IPS DF 6.9 (cell line): ENCODE results near the gene CLEC2L.
"Not testable (repeated sequence)": the region's sequence is repeated elsewhere in the genome, so short reads cannot be mapped to it uniquely, and the experiment has no call there.

Experiments
- DNase-seq: peaks from one replicate; pipeline ENCODE4 v3.0.0-alpha.2; 2013; ENCODE audit warnings: low read depth, low spot score
- H3K27ac ChIP-seq: one replicate; pipeline ENCODE4 v1.5.1; 2013; ENCODE audit warnings: low read length, control low read depth
- H3K27me3 ChIP-seq: 2 replicates; pipeline ENCODE4 v1.6.1; 2013; ENCODE audit warnings: mild to moderate bottlenecking, low read length; ENCODE audit not compliant: control insufficient read depth, insufficient read depth
- H3K36me3 ChIP-seq: 2 replicates; pipeline ENCODE4 v1.6.1; 2013; ENCODE audit warnings: low read length; ENCODE audit not compliant: control insufficient read depth, insufficient read depth
- H3K4me1 ChIP-seq: 2 replicates; pipeline ENCODE4 v1.6.1; 2013; ENCODE audit warnings: low read length; ENCODE audit not compliant: control insufficient read depth, insufficient read depth
- H3K4me3 ChIP-seq: 2 replicates; pipeline ENCODE4 v1.5.1; 2013; ENCODE audit warnings: mild to moderate bottlenecking, low read length
- H3K9me3 ChIP-seq: 2 replicates; pipeline ENCODE4 v1.6.1; 2013; ENCODE audit warnings: low read length, inconsistent platforms; ENCODE audit not compliant: control insufficient read depth, insufficient read depth
- WGBS: extraction: QIAGEN DNeasy Blood & Tissue Kit; methylation state at CpG from one replicate; pipeline ENCODE4 v1.1.7; 2013; ENCODE audit warnings: mixed read lengths, missing lambda C conversion rate; ENCODE audit not compliant: insufficient read length, insufficient coverage; 5-methylcytosine and 5-hydroxymethylcytosine counted together

Gene CLEC2L

DNA sequence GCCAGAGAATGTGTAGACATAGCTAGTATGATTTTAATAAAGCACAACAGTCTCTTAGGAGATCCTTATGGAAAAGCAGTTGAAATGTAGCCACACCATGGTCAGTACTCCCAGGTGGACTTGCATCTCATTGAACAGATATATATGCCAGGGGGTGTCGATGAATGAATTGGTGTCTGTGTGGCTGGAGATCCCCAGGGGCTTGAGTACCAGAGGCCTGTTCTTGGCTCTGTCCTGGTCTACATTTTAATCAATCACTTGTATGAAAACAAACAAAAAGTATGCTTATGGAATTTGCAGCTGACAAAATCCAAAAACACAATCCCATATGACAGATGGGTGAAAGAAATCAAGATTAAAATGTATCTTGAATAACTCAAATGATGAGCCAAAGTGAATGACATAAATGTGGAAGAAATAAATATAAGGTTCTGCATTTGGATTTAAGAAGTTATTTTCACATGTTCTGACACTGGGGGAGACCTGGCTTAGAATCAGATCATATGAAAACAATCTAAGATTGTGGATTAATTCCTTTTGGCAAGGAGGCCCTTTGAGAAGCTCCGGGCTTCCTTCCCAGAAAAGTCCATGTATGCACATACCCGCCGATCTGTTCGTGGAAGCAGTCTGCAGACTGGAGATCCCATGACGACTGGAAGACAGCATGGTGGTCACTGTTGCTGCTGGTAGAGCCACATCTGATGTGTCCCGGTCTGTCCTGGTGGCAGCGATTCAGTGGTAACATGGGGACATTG is 15.6 kb downstream of the CLEC2L start:
- Histone ChIP-seq H3K9me3 (no peaks in the 10 kb centered on the region), H3K27me3 (no peaks in the 10 kb centered on the region), H3K36me3 (no peaks in the 10 kb centered on the region), H3K4me1 (peaks cover 6% of the 10 kb centered on the region), H3K4me3 (no peak overlapping the region), H3K27ac (no peak overlapping the region)
- no peak for DNase-seq
- WGBS, result no CpG with 5 or more reads among the region's 8 CpGs

DNA sequence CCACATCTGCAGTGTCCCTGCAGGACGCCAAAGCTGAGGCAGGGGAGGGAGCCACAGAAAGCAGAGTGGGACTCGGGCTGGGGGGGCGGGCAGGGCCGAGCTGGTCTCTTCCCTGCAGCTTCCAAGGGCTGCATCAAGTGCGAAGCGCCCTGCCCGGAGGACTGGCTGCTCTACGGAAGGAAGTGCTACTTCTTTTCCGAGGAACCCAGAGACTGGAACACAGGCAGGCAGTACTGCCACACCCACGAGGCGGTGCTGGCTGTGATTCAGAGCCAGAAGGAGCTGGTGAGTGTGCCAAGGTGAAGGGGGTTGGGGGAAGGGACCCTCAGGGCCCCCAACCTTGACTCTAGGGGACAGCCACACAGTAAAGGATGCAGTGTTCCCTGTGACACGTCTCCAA is 16.7 kb downstream of the CLEC2L start:
- Histone ChIP-seq H3K27ac (no peak overlapping the region), H3K4me3 (no peak overlapping the region), H3K36me3 (no peaks in the 10 kb centered on the region), H3K27me3 (no peaks in the 10 kb centered on the region), H3K9me3 (no peaks in the 10 kb centered on the region), H3K4me1 (peaks cover 6% of the 10 kb centered on the region)
- DNase-seq, result no peak
- whole genome bisulfite sequencing, result no CpG with 5 or more reads among the region's 12 CpGs

DNA sequence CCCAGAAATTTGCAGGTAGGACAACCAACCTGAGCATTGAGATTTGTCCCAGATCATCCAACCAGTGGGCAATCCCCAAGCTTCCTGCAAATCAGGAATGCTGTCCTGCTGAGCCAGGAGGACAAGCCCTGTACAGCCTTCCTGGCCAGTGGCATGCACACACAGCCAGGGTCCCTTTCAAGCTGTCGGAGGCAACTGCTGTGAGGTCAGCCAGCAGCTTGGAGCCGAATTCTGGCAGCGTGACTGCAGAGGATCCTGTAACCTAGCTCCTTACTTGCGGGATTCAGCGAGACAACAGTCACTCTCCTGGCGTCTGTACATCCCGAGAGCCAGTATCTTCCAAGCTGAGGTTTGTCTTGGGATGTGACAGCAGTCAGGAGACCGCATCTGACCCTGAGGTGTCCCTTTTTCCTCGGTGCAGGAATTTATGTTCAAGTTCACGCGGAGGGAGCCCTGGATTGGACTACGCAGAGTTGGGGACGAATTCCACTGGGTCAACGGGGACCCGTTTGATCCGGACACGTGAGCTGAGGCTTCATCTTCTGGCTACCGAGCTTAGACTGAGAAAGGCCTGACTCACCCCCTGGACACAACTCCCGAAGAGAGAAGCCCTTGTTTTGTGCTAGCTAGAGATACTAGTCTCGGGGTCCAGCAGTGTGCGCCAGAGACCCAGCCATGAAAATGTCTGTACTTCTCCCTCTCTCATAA is 18.3 kb downstream of the CLEC2L start:
- no CpG with 5 or more reads among the region's 21 CpGs for WGBS
- Histone ChIP-seq H3K36me3 (no peaks in the 10 kb centered on the region), H3K27me3 (no peaks in the 10 kb centered on the region), H3K4me1 (peaks cover 6% of the 10 kb centered on the region), H3K4me3 (no peak overlapping the region), H3K9me3 (no peaks in the 10 kb centered on the region), H3K27ac (no peak overlapping the region)
- DNase-seq, result no peak

DNA sequence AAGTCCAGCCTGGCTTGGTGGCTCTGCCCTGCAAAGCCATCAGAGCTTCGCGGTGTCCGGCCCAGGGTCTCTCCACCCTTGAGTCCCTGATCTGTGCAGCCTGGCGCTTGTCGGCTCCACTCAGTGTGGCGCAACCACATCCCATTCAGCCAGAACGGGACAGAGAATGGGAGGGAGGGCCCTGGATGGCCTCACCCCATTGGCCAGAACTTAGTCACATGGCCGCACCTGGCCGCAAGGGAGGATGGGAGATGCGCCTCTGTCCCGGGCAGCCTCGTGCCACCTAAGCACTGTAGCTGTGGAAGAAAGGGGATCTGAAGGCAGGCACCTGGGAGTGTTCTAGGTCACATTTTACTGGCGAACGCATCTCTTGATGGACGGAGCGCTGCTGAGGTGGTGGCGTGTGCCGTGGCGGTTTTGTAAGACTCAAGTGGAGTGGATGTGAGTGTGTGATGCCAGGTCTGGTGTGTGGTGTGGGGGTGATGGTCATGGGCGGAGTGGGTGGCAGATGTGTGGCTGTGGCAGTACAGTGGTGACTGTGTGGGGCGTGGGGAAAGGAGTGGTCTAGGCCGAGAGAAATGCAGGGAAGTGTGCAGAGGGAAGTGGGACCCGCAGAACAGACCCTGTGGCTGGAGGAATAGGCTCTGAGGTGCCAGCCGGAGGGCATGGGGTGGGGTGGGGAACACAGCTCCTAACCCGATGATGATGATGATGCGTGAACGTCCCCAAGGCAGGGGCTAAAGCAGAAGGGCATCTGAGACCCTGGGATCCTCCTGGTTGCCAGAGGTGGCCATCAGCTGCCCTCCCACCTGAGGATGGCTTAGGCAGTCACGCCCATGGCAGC is 19.0 kb downstream of the CLEC2L start:
- Histone ChIP-seq H3K27me3 (no peaks in the 10 kb centered on the region), H3K9me3 (no peaks in the 10 kb centered on the region), H3K4me1 (peaks cover 6% of the 10 kb centered on the region), H3K36me3 (no peaks in the 10 kb centered on the region), H3K4me3 (no peak overlapping the region), H3K27ac (no peak overlapping the region)
- no CpG with 5 or more reads among the region's 28 CpGs for WGBS
- DNase-seq, result no peak

DNA sequence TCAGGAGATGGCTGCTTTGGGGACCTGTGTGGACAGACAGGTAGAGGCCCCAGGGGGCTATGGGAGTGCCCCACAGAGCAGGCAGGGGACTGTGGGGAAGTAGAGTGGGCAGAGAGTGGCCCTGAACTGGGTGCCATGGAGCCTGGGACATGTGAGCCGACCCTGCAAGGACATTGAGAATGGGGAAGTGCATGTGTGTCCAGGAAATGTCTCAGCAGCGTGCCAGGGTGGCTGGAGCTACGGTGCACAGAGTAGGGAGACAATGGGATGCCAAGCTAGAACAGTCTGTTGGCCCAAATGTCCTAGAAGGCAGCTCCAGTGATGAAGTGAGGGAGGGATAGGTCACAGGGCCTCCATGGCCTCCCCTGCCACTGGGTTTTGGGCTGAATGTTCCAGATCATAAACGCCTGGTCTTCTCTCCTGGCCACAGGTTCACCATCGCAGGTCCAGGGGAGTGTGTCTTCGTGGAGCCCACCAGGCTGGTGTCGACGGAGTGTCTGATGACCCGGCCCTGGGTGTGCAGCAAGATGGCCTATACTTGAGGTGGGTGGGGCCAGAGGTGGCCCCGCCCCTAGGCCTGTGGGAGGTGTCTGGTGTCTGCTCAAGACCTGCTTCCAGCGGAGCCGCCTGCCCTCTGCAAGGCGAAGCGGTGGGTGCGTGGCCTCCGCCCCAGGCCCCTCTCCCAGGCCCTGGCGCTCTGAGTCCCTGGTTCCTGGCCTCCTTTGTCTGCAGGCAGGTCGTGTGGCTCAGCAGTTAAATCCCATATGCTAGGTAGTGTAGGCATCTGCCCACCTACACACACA is 20.5 kb downstream of the CLEC2L start:
- Histone ChIP-seq H3K36me3 (no peaks in the 10 kb centered on the region), H3K27me3 (no peaks in the 10 kb centered on the region), H3K9me3 (no peaks in the 10 kb centered on the region), H3K4me3 (no peak overlapping the region), H3K27ac (no peak overlapping the region), H3K4me1 (peaks cover 6% of the 10 kb centered on the region)
- no CpG with 5 or more reads among the region's 18 CpGs for WGBS
- no peak for DNase-seq

DNA sequence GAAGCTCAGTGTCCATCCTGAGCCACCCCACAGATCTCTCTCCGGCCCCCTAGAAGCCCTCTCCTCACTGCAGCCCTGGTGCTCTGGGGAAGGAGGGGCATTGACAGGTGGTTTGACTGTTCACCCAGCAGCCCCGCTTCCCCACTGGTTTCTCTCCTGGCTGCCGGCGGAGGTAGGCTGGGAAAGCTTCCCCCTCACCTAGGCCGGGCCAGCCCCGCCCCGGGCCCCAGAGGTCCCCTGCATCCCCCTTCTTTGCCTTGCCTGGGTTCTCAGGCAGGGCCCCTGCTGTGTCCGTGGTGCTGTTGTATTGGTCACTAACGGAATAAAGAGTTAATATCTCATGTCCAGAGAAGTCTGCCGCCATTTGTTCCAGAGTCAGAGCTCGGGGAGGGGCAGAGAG is 21.2 kb downstream of the CLEC2L start:
- DNase-seq, result no peak
- H3K9me3 ChIP-seq, result no peaks in the 10 kb centered on the region
- no CpG with 5 or more reads among the region's 11 CpGs for WGBS
- peaks cover 4% of the 10 kb centered on the region for H3K4me1 ChIP-seq
- H3K27me3 ChIP-seq, result no peaks in the 10 kb centered on the region
- no peak overlapping the region for H3K27ac ChIP-seq
- H3K36me3 ChIP-seq, result no peaks in the 10 kb centered on the region
- H3K4me3 ChIP-seq, result no peak overlapping the region

DNA sequence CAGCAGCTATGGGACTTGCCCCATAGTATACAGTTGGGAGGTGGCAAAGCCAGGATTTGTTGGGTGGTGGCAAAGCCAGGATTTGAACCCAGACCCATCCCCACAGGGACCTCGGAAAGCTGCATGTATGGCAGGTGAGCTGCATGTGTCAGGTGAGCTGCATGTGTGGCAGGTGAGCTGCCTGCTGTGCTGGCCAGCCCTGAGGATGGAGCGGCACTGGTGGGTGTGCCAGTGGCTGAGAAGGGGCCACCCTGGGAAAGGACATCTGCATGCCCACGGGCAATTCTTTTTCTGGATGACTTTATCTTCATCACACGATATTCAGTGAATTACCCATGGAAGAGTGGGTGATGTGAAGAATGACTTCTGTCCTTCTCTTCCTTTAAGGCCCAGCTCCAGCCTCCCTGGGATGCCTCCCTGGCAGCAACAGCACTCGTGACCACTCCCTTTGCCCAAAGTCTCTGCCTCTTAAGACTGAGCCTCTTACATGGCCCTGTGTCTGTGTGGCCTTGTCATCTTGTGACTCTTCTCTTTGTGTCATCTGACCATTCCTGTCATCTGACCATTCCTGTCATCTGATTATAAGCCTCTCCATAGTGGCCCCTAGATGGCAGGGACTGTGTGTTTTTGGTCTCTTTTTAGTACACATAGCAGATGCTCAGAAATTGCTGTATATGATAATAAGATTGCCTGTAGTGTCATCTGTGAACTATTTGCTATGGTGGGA is 25.0 kb downstream of the CLEC2L start:
- H3K27ac ChIP-seq, result no peak overlapping the region
- no peaks in the 10 kb centered on the region for H3K9me3 ChIP-seq
- no peak overlapping the region for H3K4me3 ChIP-seq
- no peak for DNase-seq
- no CpG with 5 or more reads among the region's 5 CpGs for WGBS
- no peaks in the 10 kb centered on the region for H3K27me3 ChIP-seq
- H3K36me3 ChIP-seq, result no peaks in the 10 kb centered on the region
- H3K4me1 ChIP-seq, result no peaks in the 10 kb centered on the region

DNA sequence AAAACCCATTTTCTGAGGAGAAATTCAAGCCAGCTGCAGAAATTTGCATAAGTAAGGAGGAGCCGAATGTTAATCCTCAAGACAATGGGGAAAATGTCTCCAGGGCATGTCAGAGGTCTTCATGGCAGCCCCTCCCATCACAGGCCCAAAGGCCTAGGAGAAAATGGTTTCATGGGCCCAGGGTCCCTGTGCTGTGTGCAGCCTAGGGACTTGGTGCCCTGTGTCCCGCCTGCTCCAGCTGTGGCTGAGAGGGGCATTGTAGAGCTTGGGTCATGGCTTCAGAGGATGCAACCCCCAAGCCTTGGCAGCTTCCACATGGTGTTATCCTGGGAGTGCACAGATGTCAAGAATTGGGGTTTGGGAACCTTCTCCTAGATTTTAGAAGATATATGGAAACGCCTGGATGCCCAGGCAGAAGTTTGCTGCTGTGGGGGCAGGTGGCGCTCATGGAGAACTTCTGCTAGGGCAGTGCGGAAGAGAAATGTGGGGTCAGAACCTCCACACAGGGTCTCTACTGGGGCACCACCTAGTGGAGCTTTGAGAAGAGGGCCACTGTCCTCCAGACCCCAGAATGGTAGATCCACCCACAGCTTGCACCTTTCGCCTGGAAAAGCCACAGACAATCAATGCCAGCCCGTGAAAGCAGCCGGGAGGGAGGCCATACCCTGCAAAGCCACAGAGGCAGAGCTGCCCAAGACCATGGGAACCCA is 30.7 kb downstream of the CLEC2L start:
- H3K27me3 ChIP-seq, H3K36me3 ChIP-seq, H3K4me1 ChIP-seq, DNase-seq, H3K4me3 ChIP-seq, H3K9me3 ChIP-seq, H3K27ac ChIP-seq: not testable (repeated sequence)
- no CpG with 5 or more reads among the region's 8 CpGs for WGBS

DNA sequence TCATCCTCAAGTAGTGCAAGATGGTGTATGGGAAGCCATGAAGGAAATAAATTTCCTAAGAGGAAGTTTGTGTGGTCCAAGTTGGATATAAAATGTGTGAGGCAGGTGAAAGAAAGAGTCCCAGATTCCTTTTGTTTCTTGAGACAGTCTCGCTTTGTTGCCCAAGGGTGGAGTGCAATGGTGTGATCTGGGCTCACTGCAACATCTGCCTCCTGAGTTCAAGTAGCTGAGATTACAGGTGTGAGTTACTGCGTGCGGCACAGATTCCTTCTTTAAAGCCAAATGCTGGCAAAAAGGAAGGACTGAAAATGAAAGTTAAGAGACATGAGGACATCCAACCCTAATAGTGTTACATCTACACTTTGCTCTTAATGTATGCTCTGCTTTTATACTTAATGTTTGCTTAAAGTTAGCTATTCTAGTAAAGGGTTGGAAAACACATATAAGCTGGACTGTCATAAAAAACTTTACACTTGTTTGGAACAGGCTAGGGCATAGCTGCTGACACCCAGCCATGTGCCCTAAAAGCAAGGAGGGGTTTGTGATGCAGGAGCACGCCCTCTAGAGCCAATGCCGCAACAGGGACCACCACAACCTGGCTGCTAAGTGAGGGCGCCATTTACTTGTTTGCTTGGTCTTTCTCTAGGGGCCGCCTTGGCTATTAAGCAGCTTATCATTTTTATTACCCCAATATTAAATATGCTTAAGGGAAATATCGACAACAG is 34.5 kb downstream of the CLEC2L start:
- H3K4me3 ChIP-seq, result no peak overlapping the region
- no peaks in the 10 kb centered on the region for H3K9me3 ChIP-seq
- no peak overlapping the region for H3K27ac ChIP-seq
- WGBS, result no CpG with 5 or more reads among the region's 8 CpGs
- H3K36me3 ChIP-seq, result no peaks in the 10 kb centered on the region
- H3K4me1 ChIP-seq, result 0 out of 2 replicates have a peak, but pooled peaks cover 2% of the 10 kb centered on the region
- no peak for DNase-seq
- H3K27me3 ChIP-seq, result no peaks in the 10 kb centered on the region
